ENCODE measurements around the gene PKP4.
"Not testable (repeated sequence)": the region's sequence is repeated elsewhere in the genome, so short reads cannot be mapped to it uniquely, and the experiment has no call there.

Gene PKP4

GRCh38 chr2:158702740-158703139 lies 246.0 kb downstream of the PKP4 start:
- no peak for TF ChIP-seq FOXA1 (IDR thresholded peaks at IDR 0.05)
- TF ChIP-seq SP1 (IDR thresholded peaks at IDR 0.05), result no peak
- no peak for TF ChIP-seq TARDBP (IDR thresholded peaks at IDR 0.05)
- no peak for TF ChIP-seq CTBP1 (IDR thresholded peaks at IDR 0.05; ENCODE audit: borderline replicate concordance)
- no peak for TF ChIP-seq NFRKB (IDR thresholded peaks at IDR 0.05)
- TF ChIP-seq L3MBTL2 (conservative IDR thresholded peaks at IDR 0.05), result no peak
- no peak for TF ChIP-seq HDGF (IDR thresholded peaks at IDR 0.05; ENCODE audit: borderline replicate concordance)
- TF ChIP-seq LEF1 (IDR thresholded peaks at IDR 0.05; ENCODE audit: borderline replicate concordance), result no peak
- no peak for TF ChIP-seq FOXK2 (IDR thresholded peaks at IDR 0.05)
- ChIA-PET CTCF (no interaction called here), POLR2A (no interaction called here)
- DNase-seq (ENCODE audit: extremely low spot score), result no peak

- DNase-seq (ENCODE audit: extremely low spot score); CTCF ChIA-PET; POLR2A ChIA-PET: not testable (repeated sequence)
Observed at GRCh38 chr2:158704724-158705465, 248.1 kb downstream of the PKP4 start.

- ChIA-PET CTCF (interaction anchor here (1.4 to 2.2 kb wide), 2 partner anchors 11 to 42 kb away, joined by 3 to 9 read pairs; no protein-coding TSS in a partner anchor), POLR2A (no interaction called here)
- TF ChIP-seq FOXM1 (IDR thresholded peaks at IDR 0.05; ENCODE audit: borderline replicate concordance) (no peak), CTBP1 (IDR thresholded peaks at IDR 0.05; ENCODE audit: borderline replicate concordance) (no peak), TARDBP (IDR thresholded peaks at IDR 0.05) (no peak), LEF1 (IDR thresholded peaks at IDR 0.05; ENCODE audit: borderline replicate concordance) (no peak), ARNT (IDR thresholded peaks at IDR 0.05) (no peak), NFRKB (IDR thresholded peaks at IDR 0.05) (no peak), L3MBTL2 (conservative IDR thresholded peaks at IDR 0.05) (no peak), ELF4 (IDR thresholded peaks at IDR 0.05) (no peak), BHLHE40 (IDR thresholded peaks at IDR 0.05; ENCODE audit: borderline replicate concordance) (no peak), PKNOX1 (IDR thresholded peaks at IDR 0.05) (no peak), HDGF (IDR thresholded peaks at IDR 0.05; ENCODE audit: borderline replicate concordance) (no peak), FOXA1 (IDR thresholded peaks at IDR 0.05) (no peak), FOXK2 (IDR thresholded peaks at IDR 0.05) (no peak), SUZ12 (IDR thresholded peaks at IDR 0.05) (no peak)
- no peak for DNase-seq (ENCODE audit: extremely low spot score)
Observed at GRCh38 chr2:158712791-158713522, 256.2 kb downstream of the PKP4 start.

DNA sequence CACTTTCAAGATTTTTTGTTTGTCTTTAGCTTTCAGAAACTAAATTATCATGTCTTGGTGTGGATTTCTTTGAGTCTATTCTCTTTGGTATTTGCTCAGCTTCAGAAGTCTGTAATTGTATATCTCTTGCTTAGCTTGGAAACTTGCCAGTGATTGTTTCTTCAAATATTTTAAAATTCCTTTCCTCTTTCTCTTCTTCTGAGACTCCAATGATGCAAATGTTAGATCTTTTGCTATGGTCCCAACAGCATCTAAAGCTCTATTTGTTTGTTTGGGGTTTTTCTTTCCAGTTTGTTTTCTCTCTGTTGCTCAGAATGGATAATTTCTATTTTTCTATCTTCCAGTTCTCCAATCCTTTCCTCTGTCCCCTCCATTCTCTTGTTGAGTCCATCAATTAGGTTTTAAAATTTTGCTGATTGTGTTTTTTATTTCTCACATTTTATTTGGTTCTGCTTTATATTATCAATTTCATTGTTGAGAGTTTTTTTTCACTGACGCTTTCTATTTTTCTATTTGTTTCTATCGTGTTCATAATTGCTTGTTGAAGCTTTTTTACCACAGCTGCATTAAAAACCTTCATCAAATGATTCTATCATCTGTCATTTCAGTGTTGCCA lies 256.9 kb downstream of the PKP4 start:
- no peak for TF ChIP-seq ELF4 (IDR thresholded peaks at IDR 0.05)
- no peak for TF ChIP-seq FOXK2 (IDR thresholded peaks at IDR 0.05)
- TF ChIP-seq ZNF384 (IDR thresholded peaks at IDR 0.05), result no peak
- TF ChIP-seq BHLHE40 (IDR thresholded peaks at IDR 0.05; ENCODE audit: borderline replicate concordance), result no peak
- no peak for TF ChIP-seq LEF1 (IDR thresholded peaks at IDR 0.05; ENCODE audit: borderline replicate concordance)
- no peak for TF ChIP-seq SUZ12 (IDR thresholded peaks at IDR 0.05)
- no peak for TF ChIP-seq HDGF (IDR thresholded peaks at IDR 0.05; ENCODE audit: borderline replicate concordance)
- no peak for TF ChIP-seq CTBP1 (IDR thresholded peaks at IDR 0.05; ENCODE audit: borderline replicate concordance)
- TF ChIP-seq TARDBP (IDR thresholded peaks at IDR 0.05), result no peak
- no peak for TF ChIP-seq SP1 (IDR thresholded peaks at IDR 0.05)
- no peak for TF ChIP-seq ARNT (IDR thresholded peaks at IDR 0.05)
- no peak for TF ChIP-seq L3MBTL2 (conservative IDR thresholded peaks at IDR 0.05)
- no peak for TF ChIP-seq FOXA1 (IDR thresholded peaks at IDR 0.05)
- TF ChIP-seq NFRKB (IDR thresholded peaks at IDR 0.05), result no peak
- TF ChIP-seq PKNOX1 (IDR thresholded peaks at IDR 0.05), result no peak

GRCh38 chr2:158714420-158714819 lies 257.7 kb downstream of the PKP4 start:
- TF ChIP-seq FOXK2 (IDR thresholded peaks at IDR 0.05) (no peak), TARDBP (IDR thresholded peaks at IDR 0.05) (no peak), BHLHE40 (IDR thresholded peaks at IDR 0.05; ENCODE audit: borderline replicate concordance) (no peak), NFRKB (IDR thresholded peaks at IDR 0.05) (no peak), ELF4 (IDR thresholded peaks at IDR 0.05) (no peak), FOXM1 (IDR thresholded peaks at IDR 0.05; ENCODE audit: borderline replicate concordance) (no peak), ZNF384 (IDR thresholded peaks at IDR 0.05) (no peak), SP1 (IDR thresholded peaks at IDR 0.05) (no peak)
- ChIA-PET CTCF (interaction anchor here (2.2 kb wide), 1 partner anchor 10 kb away, joined by 9 read pairs; no protein-coding TSS in a partner anchor), POLR2A (no interaction called here)
- DNase-seq (ENCODE audit: extremely low spot score), result no peak

More for the DNA sequence above, 256.9 kb downstream of the PKP4 start:
- CTCF ChIA-PET, result interaction anchor here (1.4 to 2.2 kb wide), 2 partner anchors 10 to 41 kb away, joined by 3 to 9 read pairs; no protein-coding TSS in a partner anchor
- POLR2A ChIA-PET, result no interaction called here
- DNase-seq (ENCODE audit: extremely low spot score), result no peak

GRCh38 chr2:158715357-158715756 lies 258.6 kb downstream of the PKP4 start:
- ChIA-PET CTCF (no interaction called here), POLR2A (no interaction called here)
- TF ChIP-seq NFRKB (IDR thresholded peaks at IDR 0.05) (no peak), L3MBTL2 (conservative IDR thresholded peaks at IDR 0.05) (no peak), ZNF384 (IDR thresholded peaks at IDR 0.05) (no peak), LEF1 (IDR thresholded peaks at IDR 0.05; ENCODE audit: borderline replicate concordance) (no peak), SP1 (IDR thresholded peaks at IDR 0.05) (no peak), CTBP1 (IDR thresholded peaks at IDR 0.05; ENCODE audit: borderline replicate concordance) (no peak), HDGF (IDR thresholded peaks at IDR 0.05; ENCODE audit: borderline replicate concordance) (no peak), SUZ12 (IDR thresholded peaks at IDR 0.05) (no peak), ARNT (IDR thresholded peaks at IDR 0.05) (no peak), FOXK2 (IDR thresholded peaks at IDR 0.05) (no peak), ELF4 (IDR thresholded peaks at IDR 0.05) (no peak), TARDBP (IDR thresholded peaks at IDR 0.05) (no peak), BHLHE40 (IDR thresholded peaks at IDR 0.05; ENCODE audit: borderline replicate concordance) (no peak), FOXM1 (IDR thresholded peaks at IDR 0.05; ENCODE audit: borderline replicate concordance) (no peak), FOXA1 (IDR thresholded peaks at IDR 0.05) (no peak), PKNOX1 (IDR thresholded peaks at IDR 0.05) (no peak)
- DNase-seq (ENCODE audit: extremely low spot score), result no peak
